ENCODE results near the gene EMID1. TPM values are rescaled to one million over a fixed set of nuclear protein-coding genes. Genes with fewer than 3 reads are reported as not detected.

Gene EMID1
- total RNA-seq, 3 donors from 2014 or later (not counting 1 experiment from before 2014, with no cell fraction given) = 0.59 to 1.3 (median 0.65) TPM

DNA sequence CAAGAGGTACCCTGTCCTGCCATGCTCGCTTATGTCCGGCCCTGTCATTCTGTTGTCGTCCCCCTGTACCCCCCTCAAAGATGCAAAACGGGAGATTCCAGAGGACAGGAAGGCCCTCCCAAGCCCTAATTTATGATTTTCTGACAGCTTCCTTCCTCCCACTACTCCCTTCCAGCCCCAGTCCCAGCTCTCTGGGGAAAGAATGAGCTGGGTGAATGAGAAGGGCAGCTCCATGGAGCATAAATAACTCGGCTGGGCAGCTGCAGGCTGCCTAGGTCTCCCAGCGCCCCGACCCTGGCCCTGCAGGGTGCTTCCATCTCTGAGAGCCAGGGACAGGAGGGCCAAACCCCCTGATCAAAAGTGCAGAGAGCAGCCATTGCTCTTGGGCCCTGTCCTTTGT is 3.9 kb upstream of the EMID1 start:
- Mint-ChIP-seq H3K27ac (peak overlapping the region in 1 of 2 donors; percentile 75), H3K27me3 (ENCODE audit: low read depth in 2 of 2) (peaks cover 0 to 3% of the 10 kb centered on the region in 2 donors), H3K4me3 (no peak overlapping the region), H3K9me3 (no peaks in the 10 kb centered on the region), H3K36me3 (no peaks in the 10 kb centered on the region), H3K4me1 (peaks cover 32 to 42% of the 10 kb centered on the region in 2 donors)
- H3K36me3 ChIP-seq (ENCODE audit: control insufficient read depth, insufficient read depth, low read length) = no peaks in the 10 kb centered on the region
- intact Hi-C loops (cut with micrococcal nuclease) = loop anchor here (5.0 kb wide), 1 partner anchor 46 kb away; no protein-coding TSS in a partner anchor
- H3K4me3 ChIP-seq (ENCODE audit: low read length) = no peak overlapping the region
- ATAC-seq = no peak
- H3K27me3 ChIP-seq (ENCODE audit: control insufficient read depth, insufficient read depth, low read length) = peaks cover 6% of the 10 kb centered on the region
- no peak for DNase-seq
- no peaks in the 10 kb centered on the region for H3K9me3 ChIP-seq (ENCODE audit: control insufficient read depth, insufficient read depth, low read length)
- TF ChIP-seq, protein P1, sequence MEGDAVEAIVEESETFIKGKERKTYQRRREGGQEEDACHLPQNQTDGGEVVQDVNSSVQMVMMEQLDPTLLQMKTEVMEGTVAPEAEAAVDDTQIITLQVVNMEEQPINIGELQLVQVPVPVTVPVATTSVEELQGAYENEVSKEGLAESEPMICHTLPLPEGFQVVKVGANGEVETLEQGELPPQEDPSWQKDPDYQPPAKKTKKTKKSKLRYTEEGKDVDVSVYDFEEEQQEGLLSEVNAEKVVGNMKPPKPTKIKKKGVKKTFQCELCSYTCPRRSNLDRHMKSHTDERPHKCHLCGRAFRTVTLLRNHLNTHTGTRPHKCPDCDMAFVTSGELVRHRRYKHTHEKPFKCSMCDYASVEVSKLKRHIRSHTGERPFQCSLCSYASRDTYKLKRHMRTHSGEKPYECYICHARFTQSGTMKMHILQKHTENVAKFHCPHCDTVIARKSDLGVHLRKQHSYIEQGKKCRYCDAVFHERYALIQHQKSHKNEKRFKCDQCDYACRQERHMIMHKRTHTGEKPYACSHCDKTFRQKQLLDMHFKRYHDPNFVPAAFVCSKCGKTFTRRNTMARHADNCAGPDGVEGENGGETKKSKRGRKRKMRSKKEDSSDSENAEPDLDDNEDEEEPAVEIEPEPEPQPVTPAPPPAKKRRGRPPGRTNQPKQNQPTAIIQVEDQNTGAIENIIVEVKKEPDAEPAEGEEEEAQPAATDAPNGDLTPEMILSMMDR (IDR thresholded peaks at IDR 0.05) = no peak
- 51% methylated on average over 7 of the region's 7 CpGs for WGBS (ENCODE audit: insufficient coverage)
- H3K27ac ChIP-seq (ENCODE audit: low read length) = no peak overlapping the region
- peaks cover 39% of the 10 kb centered on the region for H3K4me1 ChIP-seq (ENCODE audit: control insufficient read depth, insufficient read depth, low read length)

DNA sequence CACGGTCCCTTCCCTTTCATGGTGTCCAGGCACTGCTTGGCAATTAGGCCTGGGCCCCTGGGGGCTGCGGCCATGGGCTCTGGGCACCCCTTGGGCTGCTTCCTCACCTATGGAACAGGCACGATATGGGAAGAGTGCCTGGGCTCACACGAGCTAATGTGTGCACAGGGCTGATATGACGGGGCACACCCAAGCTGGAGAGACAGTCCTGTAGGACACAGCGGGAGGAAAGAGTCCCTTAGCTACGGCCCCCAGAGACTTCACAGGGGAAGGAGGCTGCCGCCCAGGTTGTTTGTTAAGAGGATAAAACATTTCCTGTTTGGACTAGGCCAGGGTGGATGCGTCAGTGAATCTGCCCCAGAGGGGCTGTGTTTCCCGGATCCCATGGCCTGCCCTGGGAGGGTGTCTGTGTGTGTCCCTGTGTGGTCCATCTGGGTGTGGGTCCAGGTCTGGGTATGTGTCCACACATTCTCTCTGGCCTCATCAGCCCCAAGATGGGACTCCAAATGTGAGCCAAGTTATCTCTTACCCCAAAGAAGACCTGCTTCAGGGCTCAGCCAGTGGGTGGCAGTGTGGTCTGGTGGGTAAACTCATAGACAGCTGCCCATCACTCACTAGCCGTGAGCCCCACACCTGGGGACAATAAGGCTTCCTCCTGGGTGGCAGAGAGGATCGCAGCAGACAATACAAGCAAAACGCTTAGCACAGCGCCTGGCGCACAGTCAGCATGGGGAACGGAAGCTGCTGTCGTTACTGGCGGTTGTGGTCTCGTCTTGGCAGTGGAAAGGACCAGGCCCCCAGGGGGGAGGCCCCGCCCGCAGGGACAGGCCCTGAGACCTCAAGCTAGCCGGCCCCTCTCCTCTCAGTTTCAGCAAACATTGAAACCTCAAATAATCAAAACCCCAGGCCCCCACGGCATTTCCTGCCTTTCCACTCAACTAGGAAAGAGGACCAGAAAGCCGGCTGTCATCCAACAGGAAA is 3.2 kb upstream of the EMID1 start:
- H3K4me1 ChIP-seq (ENCODE audit: control insufficient read depth, insufficient read depth, low read length) = peaks cover 39% of the 10 kb centered on the region
- ATAC-seq (peak; percentile 70 to 86 (median 72)), DNase-seq (peak; percentile 39 to 55)
- intact Hi-C loops (cut with micrococcal nuclease) = loop anchor here (5.0 kb wide), 1 partner anchor 45 kb away; no protein-coding TSS in a partner anchor
- peaks cover 6% of the 10 kb centered on the region for H3K27me3 ChIP-seq (ENCODE audit: control insufficient read depth, insufficient read depth, low read length)
- no peak overlapping the region for H3K4me3 ChIP-seq (ENCODE audit: low read length)
- Mint-ChIP-seq H3K4me3 (peak overlapping the region; percentile 63), H3K27ac (peak overlapping the region; percentile 53 to 75), H3K27me3 (ENCODE audit: low read depth in 2 of 2) (peaks cover 0 to 3% of the 10 kb centered on the region in 2 donors), H3K4me1 (peaks cover 32 to 42% of the 10 kb centered on the region in 2 donors), H3K36me3 (no peaks in the 10 kb centered on the region), H3K9me3 (no peaks in the 10 kb centered on the region)
- TF ChIP-seq, protein P1 (IDR thresholded peaks at IDR 0.05) = no peak
- 17% methylated on average over 24 of the region's 24 CpGs for WGBS (ENCODE audit: insufficient coverage)
- no peaks in the 10 kb centered on the region for H3K9me3 ChIP-seq (ENCODE audit: control insufficient read depth, insufficient read depth, low read length)
- peak overlapping the region; percentile 50 for H3K27ac ChIP-seq (ENCODE audit: low read length)
- H3K36me3 ChIP-seq (ENCODE audit: control insufficient read depth, insufficient read depth, low read length) = no peaks in the 10 kb centered on the region

DNA sequence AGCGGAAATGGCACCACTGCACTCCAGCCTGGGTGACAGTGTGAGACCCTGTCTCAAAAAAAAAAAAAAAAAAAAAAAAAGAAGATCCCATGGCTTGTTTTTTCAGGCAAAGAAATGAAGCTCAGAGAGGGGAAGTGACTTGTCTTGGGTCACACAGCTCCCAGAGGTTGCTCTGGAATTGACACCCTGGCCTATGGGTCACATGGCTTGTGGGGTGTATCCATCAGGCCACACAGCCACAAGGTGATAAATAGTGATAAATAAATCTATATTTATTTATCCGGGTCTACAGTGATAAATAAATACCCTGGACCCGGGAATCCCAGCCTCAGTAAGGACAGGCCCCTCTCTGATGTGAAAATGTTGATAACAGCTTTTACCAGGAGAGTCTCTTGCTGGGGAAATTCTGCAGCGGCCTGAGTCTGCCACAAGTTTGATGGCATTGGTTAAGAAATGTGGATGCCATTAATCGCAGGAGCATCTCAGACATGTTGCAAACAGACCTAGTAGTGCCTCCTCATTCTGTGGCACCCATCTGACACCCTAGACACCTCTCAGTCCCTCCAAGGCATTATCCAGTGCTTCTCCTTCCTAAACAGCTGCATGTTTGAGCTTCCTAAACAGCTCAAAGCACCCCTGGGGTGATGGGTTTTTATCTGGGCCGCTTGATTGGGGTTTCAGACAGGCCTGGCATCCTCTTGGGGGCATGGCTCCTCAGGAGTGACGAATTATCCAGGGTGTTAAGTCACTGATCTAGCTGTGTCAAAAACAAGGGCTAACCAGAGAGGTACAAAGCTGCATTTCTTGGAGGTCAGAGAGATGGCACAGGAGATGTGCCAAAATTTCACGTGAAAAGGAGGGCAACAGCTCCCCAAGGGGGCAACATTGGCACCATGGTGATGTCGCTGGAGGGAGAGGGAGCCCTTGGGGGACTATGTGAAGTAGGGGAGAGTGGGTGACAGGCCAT is 1.9 kb upstream of the EMID1 start:
- Histone ChIP-seq H3K4me3 (ENCODE audit: low read length) (no peak overlapping the region), H3K27me3 (ENCODE audit: control insufficient read depth, insufficient read depth, low read length) (peaks cover 8% of the 10 kb centered on the region), H3K27ac (ENCODE audit: low read length) (no peak overlapping the region), H3K36me3 (ENCODE audit: control insufficient read depth, insufficient read depth, low read length) (no peaks in the 10 kb centered on the region), H3K9me3 (ENCODE audit: control insufficient read depth, insufficient read depth, low read length) (no peaks in the 10 kb centered on the region), H3K4me1 (ENCODE audit: control insufficient read depth, insufficient read depth, low read length) (peaks cover 39% of the 10 kb centered on the region)
- peaks cover 0 to 3% of the 10 kb centered on the region in 2 donors for H3K27me3 Mint-ChIP-seq (ENCODE audit: low read depth in 2 of 2)
- H3K4me1 Mint-ChIP-seq = peaks cover 32 to 42% of the 10 kb centered on the region in 2 donors
- intact Hi-C loops (cut with micrococcal nuclease) = loop anchor here (5.0 kb wide), 1 partner anchor 44 kb away; no protein-coding TSS in a partner anchor
- H3K9me3 Mint-ChIP-seq = no peaks in the 10 kb centered on the region
- ATAC-seq (no peak), DNase-seq (no peak)
- TF ChIP-seq, protein P1 (IDR thresholded peaks at IDR 0.05) = no peak
- H3K4me3 Mint-ChIP-seq = peak overlapping the region; percentile 14
- no peaks in the 10 kb centered on the region for H3K36me3 Mint-ChIP-seq
- 68% methylated on average over 8 of the region's 9 CpGs for whole genome bisulfite sequencing (ENCODE audit: insufficient coverage)
- H3K27ac Mint-ChIP-seq = peak overlapping the region; percentile 2 to 75

Measured in natural killer cell (primary cell).